AG08396 (cell line): ENCODE data around the gene C16orf96.

ENCODE experiments used
- DNase-seq: peaks from one replicate; pipeline ENCODE4 v3.0.0; 2012; ENCODE audit warnings: low spot score, mixed read lengths

The C16orf96 gene

GRCh38 chr16:4556112-4556511 lies at the start of gene C16orf96:
C16orf96 (plus strand) TSS chr16:4556340; CDS start chr16:4556490, 150 bp downstream.
- DNase-seq, result peak; percentile 38

GRCh38 chr16:4506450-4506849 lies 49.7 kb upstream of the C16orf96 start:
- peak; percentile 76 for DNase-seq

- no peak for DNase-seq
Observed at GRCh38 chr16:4507588-4508345, 48.4 kb upstream of the C16orf96 start.

GRCh38 chr16:4508806-4509205 lies 47.3 kb upstream of the C16orf96 start:
- DNase-seq, result no peak

GRCh38 chr16:4509420-4509819 lies 46.7 kb upstream of the C16orf96 start:
- DNase-seq, result no peak

- DNase-seq, result no peak
Observed at GRCh38 chr16:4510131-4510530, 46.0 kb upstream of the C16orf96 start.

GRCh38 chr16:4510747-4511426 lies 45.3 kb upstream of the C16orf96 start:
- no peak for DNase-seq

- peak; percentile 44 for DNase-seq
Observed at GRCh38 chr16:4511441-4512082, 44.6 kb upstream of the C16orf96 start.

- no peak for DNase-seq
Observed at GRCh38 chr16:4512473-4512872, 43.7 kb upstream of the C16orf96 start.

- no peak for DNase-seq
Observed at GRCh38 chr16:4513086-4513860, 42.9 kb upstream of the C16orf96 start.

GRCh38 chr16:4513881-4514280 lies 42.3 kb upstream of the C16orf96 start:
- DNase-seq, result no peak

GRCh38 chr16:4514606-4515005 lies 41.5 kb upstream of the C16orf96 start:
- DNase-seq, result no peak

GRCh38 chr16:4515611-4516233 lies 40.4 kb upstream of the C16orf96 start:
- DNase-seq, result no peak

- DNase-seq, result peak; percentile 55
Observed at GRCh38 chr16:4517812-4518680, 38.1 kb upstream of the C16orf96 start.

GRCh38 chr16:4519274-4520058 lies 36.7 kb upstream of the C16orf96 start:
- DNase-seq, result no peak

- DNase-seq, result no peak
Observed at GRCh38 chr16:4520913-4521312, 35.2 kb upstream of the C16orf96 start.

GRCh38 chr16:4522051-4522581 lies 34.0 kb upstream of the C16orf96 start:
- DNase-seq, result no peak

- DNase-seq, result no peak
Observed at GRCh38 chr16:4523686-4524085, 32.5 kb upstream of the C16orf96 start.

- DNase-seq, result no peak
Observed at GRCh38 chr16:4524571-4524970, 31.6 kb upstream of the C16orf96 start.

GRCh38 chr16:4525069-4525468 lies 31.1 kb upstream of the C16orf96 start:
- DNase-seq, result no peak
